H1 (cell line): Measurements from ENCODE around the gene ST8SIA2. TPM values are rescaled to one million over a fixed set of nuclear protein-coding genes. Genes with fewer than 3 reads are reported as not detected.

ENCODE experiments used
- CTCF ChIA-PET: fragments of 300-600 bp; sonication (Branson Sonifier 250); formaldehyde crosslinking; loops from one replicate; lab custom pipeline; 2021; ENCODE audit not compliant: partially characterized antibody; lab: Charles Lee
- POLR2A ChIA-PET: fragments of 300-600 bp; sonication (Branson Sonifier 250); formaldehyde crosslinking; loops from one replicate; lab custom pipeline; 2021; ENCODE audit warnings: inconsistent platforms; ENCODE audit not compliant: partially characterized antibody; lab: Charles Lee
- DNase-seq, 2 experiments: peaks; one replicate each; pipeline versions ENCODE4 v3.0.0 to v3.0.0-alpha.2; 2010 to 2022; ENCODE audit warnings: low spot score in 2 of 2, low read depth in 1 of 2, mixed read lengths in 1 of 2
- FAIRE-seq: peaks from 2 replicates; lab custom pipeline; 2011; peaks lifted over from hg19 to GRCh38; lab: Jason Lieb, UNC
- H2AFZ ChIP-seq: 2 replicates; pipeline ENCODE4 v1.8.1; 2012; ENCODE audit warnings: low read length, inconsistent platforms
- H2AK5ac ChIP-seq: 2 replicates; pipeline ENCODE4 v1.6.1; 2013; ENCODE audit warnings: low read depth, low read length
- H2BK120ac ChIP-seq: replicated peaks from 2 replicates; pipeline ENCODE3; 2013; ENCODE audit warnings: low read depth, low read length, inconsistent platforms
- H2BK12ac ChIP-seq: 2 replicates; pipeline ENCODE4 v1.6.1; 2013; ENCODE audit warnings: low read depth, low read length
- H2BK15ac ChIP-seq: 2 replicates; pipeline ENCODE4 v1.6.1; 2013; ENCODE audit warnings: low read length
- H2BK20ac ChIP-seq: 2 replicates; pipeline ENCODE4 v1.6.1; 2013; ENCODE audit warnings: low read length
- H2BK5ac ChIP-seq: 2 replicates; pipeline ENCODE4 v1.6.1; 2013; ENCODE audit warnings: low read depth, low read length
- H3K14ac ChIP-seq: 2 replicates; pipeline ENCODE4 v1.6.1; 2013; ENCODE audit warnings: inconsistent platforms; ENCODE audit not compliant: insufficient read length
- H3K18ac ChIP-seq: 2 replicates; pipeline ENCODE4 v1.6.1; 2013; ENCODE audit warnings: low read length; ENCODE audit errors: extremely low read depth
- H3K23ac ChIP-seq: 2 replicates; pipeline ENCODE4 v1.6.1; 2013; ENCODE audit warnings: inconsistent platforms; ENCODE audit not compliant: insufficient read length
- H3K23me2 ChIP-seq: 2 replicates; pipeline ENCODE4 v1.6.1; 2013; ENCODE audit warnings: low read depth, low read length
- H3K27ac ChIP-seq: 2 replicates; pipeline ENCODE4 v1.6.1; 2011; ENCODE audit warnings: low read depth, low read length, inconsistent platforms
- H3K27me3 ChIP-seq, 4 experiments: replicated peaks in 1 of 4; 1 replicate in 1 of 4; 2 replicates in 3 of 4; pipeline versions ENCODE4 v1.6.1 to v1.8.1; 2011 to 2013; ENCODE audit warnings: low read length in 3 of 4, mild to moderate bottlenecking in 3 of 4, inconsistent platforms in 2 of 4, mixed read lengths in 2 of 4, moderate library complexity in 1 of 4; ENCODE audit not compliant: control insufficient read depth in 3 of 4, insufficient read depth in 3 of 4; ENCODE audit errors: extremely low read depth in 1 of 4
- H3K36me3 ChIP-seq, 4 experiments: 2 replicates each; pipeline versions ENCODE4 v1.6.1 to v1.8.1; 2011 to 2013; ENCODE audit warnings: mild to moderate bottlenecking in 4 of 4, low read length in 3 of 4, moderate library complexity in 2 of 4, control low read depth in 1 of 4, inconsistent platforms in 1 of 4; ENCODE audit not compliant: insufficient read depth in 4 of 4, control insufficient read depth in 2 of 4
- H3K4ac ChIP-seq: replicated peaks from 2 replicates; pipeline ENCODE3; 2013; ENCODE audit warnings: low read length, low read depth, mixed read lengths, inconsistent platforms; ENCODE audit not compliant: insufficient read length
- H3K4me1 ChIP-seq, 4 experiments: replicated peaks in 1 of 4; 1 replicate in 1 of 4; 2 replicates in 3 of 4; pipeline versions ENCODE4 v1.6.1 to v1.8.1; 2011 to 2013; ENCODE audit warnings: low read length in 3 of 4, inconsistent platforms in 2 of 4, mixed read lengths in 1 of 4; ENCODE audit not compliant: insufficient read depth in 4 of 4, control insufficient read depth in 3 of 4
- H3K4me2 ChIP-seq, 2 experiments: 2 replicates each; pipeline versions ENCODE4 v1.6.1 to v1.8.1; 2011 to 2013; ENCODE audit warnings: low read depth in 2 of 2, low read length in 2 of 2, control low read depth in 1 of 2, inconsistent platforms in 1 of 2, mild to moderate bottlenecking in 1 of 2; ENCODE audit not compliant: insufficient read depth in 1 of 2
- H3K4me3 ChIP-seq, 4 experiments: fragments of 200-600, 300-600 bp in 1 of 4; sonication (generic), shearing (Covaris generic), sonication (Bioruptor Twin) in 1 of 4; 2 replicates each; pipeline versions ENCODE4 v1.5.1 to v1.8.1; 2011 to 2016; ENCODE audit warnings: low read length in 4 of 4, low read depth in 3 of 4, control low read depth in 2 of 4, inconsistent platforms in 2 of 4, mild to moderate bottlenecking in 2 of 4, mixed read lengths in 1 of 4, moderate library complexity in 1 of 4; ENCODE audit not compliant: insufficient read depth in 2 of 4; ENCODE audit errors: extremely low read depth in 1 of 4
- H3K56ac ChIP-seq: replicated peaks from 2 replicates; pipeline ENCODE3; 2013; ENCODE audit warnings: low read depth, mild to moderate bottlenecking, mixed read lengths, low read length, inconsistent platforms; ENCODE audit not compliant: insufficient read length
- H3K79me1 ChIP-seq: 2 replicates; pipeline ENCODE4 v1.6.1; 2013; ENCODE audit warnings: low read depth, low read length, control low read depth
- H3K79me2 ChIP-seq, 2 experiments: 2 replicates each; pipeline versions ENCODE4 v1.6.1 to v1.8.1; 2012 to 2013; ENCODE audit warnings: low read length in 2 of 2, mild to moderate bottlenecking in 2 of 2, inconsistent platforms in 1 of 2; ENCODE audit not compliant: insufficient read depth in 2 of 2, control insufficient read depth in 1 of 2
- H3K9ac ChIP-seq, 4 experiments: replicated peaks in 1 of 4; 1 replicate in 1 of 4; 2 replicates in 3 of 4; pipeline versions ENCODE4 v1.6.1 to v1.8.1; 2011 to 2013; ENCODE audit warnings: low read depth in 3 of 4, low read length in 3 of 4, control low read depth in 2 of 4, mild to moderate bottlenecking in 2 of 4, moderate library complexity in 2 of 4, inconsistent platforms in 1 of 4; ENCODE audit errors: extremely low read depth in 1 of 4
- H3K9me3 ChIP-seq, 2 experiments: 2 replicates each; pipeline versions ENCODE4 v1.6.1 to v1.8.1; 2012 to 2013; ENCODE audit warnings: mild to moderate bottlenecking in 2 of 2, moderate library complexity in 2 of 2, control low read depth in 1 of 2, inconsistent platforms in 1 of 2, low read depth in 1 of 2, low read length in 1 of 2, mixed read lengths in 1 of 2; ENCODE audit not compliant: insufficient read depth in 2 of 2
- H4K20me1 ChIP-seq, 2 experiments: replicated peaks in 1 of 2; 2 replicates each; pipeline versions ENCODE3 to v1.8.1; 2011 to 2013; ENCODE audit warnings: inconsistent platforms in 2 of 2, low read length in 2 of 2, mild to moderate bottlenecking in 1 of 2; ENCODE audit not compliant: insufficient read depth in 2 of 2, control insufficient read depth in 1 of 2
- H4K5ac ChIP-seq: 2 replicates; pipeline ENCODE4 v1.6.1; 2013; ENCODE audit warnings: low read length, low read depth, mixed read lengths, inconsistent platforms; ENCODE audit not compliant: insufficient read length
- H4K8ac ChIP-seq: 2 replicates; pipeline ENCODE4 v1.8.0; 2013; ENCODE audit warnings: mild to moderate bottlenecking, moderate library complexity, low read length, inconsistent platforms; ENCODE audit not compliant: insufficient read depth; ENCODE audit errors: extremely low read depth
- H4K91ac ChIP-seq: replicated peaks from 2 replicates; pipeline ENCODE3; 2013; ENCODE audit warnings: low read length, mixed read lengths, inconsistent platforms; ENCODE audit not compliant: insufficient read length
- CTCF ChIP-seq, 3 experiments: IDR thresholded peaks; 1 replicate in 2 of 3; 2 replicates in 1 of 3; pipeline versions ENCODE4 v1.5.1 to v1.6.1; 2011; ENCODE audit warnings: low read length in 3 of 3, mild to moderate bottlenecking in 3 of 3, inconsistent platforms in 2 of 3, low read depth in 1 of 3, moderate library complexity in 1 of 3; ENCODE audit not compliant: insufficient read depth in 1 of 3; ENCODE audit errors: control extremely low read depth in 1 of 3
- EGR1 ChIP-seq: IDR thresholded peaks from 2 replicates; pipeline ENCODE4 v1.6.1; 2011; ENCODE audit warnings: low read depth, low read length, borderline replicate concordance
- GABPA ChIP-seq: IDR thresholded peaks from 2 replicates; pipeline ENCODE4 v1.6.1; 2011; ENCODE audit warnings: mild to moderate bottlenecking, low read length, moderate library complexity, borderline replicate concordance; ENCODE audit not compliant: insufficient read depth
- HDAC2 ChIP-seq, 2 experiments: fragments of 300-600 bp in 1 of 2; sonication (generic) in 1 of 2; IDR thresholded peaks; 2 replicates each; pipeline ENCODE4 v1.6.1; 2011 to 2012; ENCODE audit warnings: low read depth in 2 of 2, low read length in 2 of 2, mild to moderate bottlenecking in 2 of 2, moderate library complexity in 2 of 2, borderline replicate concordance in 1 of 2, inconsistent platforms in 1 of 2
- NANOG ChIP-seq: IDR thresholded peaks from 2 replicates; pipeline ENCODE4 v1.6.1; 2011; ENCODE audit warnings: low read length, low read depth, mild to moderate bottlenecking, inconsistent platforms; ENCODE audit not compliant: insufficient read depth, poor library complexity, severe bottlenecking
- POLR2A ChIP-seq, 2 experiments: IDR thresholded peaks; 1 replicate in 1 of 2; 2 replicates in 1 of 2; pipeline ENCODE4 v1.6.1; 2011; ENCODE audit warnings: low read depth in 2 of 2, low read length in 2 of 2, mild to moderate bottlenecking in 2 of 2; ENCODE audit errors: control extremely low read depth in 1 of 2
- SAP30 ChIP-seq: fragments of 300-600 bp; sonication (generic); IDR thresholded peaks from 2 replicates; pipeline ENCODE4 v1.7.1; 2012; ENCODE audit warnings: low read length, moderate library complexity, mild to moderate bottlenecking, inconsistent platforms; ENCODE audit not compliant: insufficient read depth, insufficient replicate concordance
- SRF ChIP-seq: IDR thresholded peaks from 2 replicates; pipeline ENCODE4 v1.6.1; 2011; ENCODE audit warnings: mild to moderate bottlenecking, low read depth, low read length, moderate library complexity
- USF2 ChIP-seq: IDR thresholded peaks from 2 replicates; pipeline ENCODE4 v1.6.1; 2011; ENCODE audit warnings: low read length, improper control_type of control experiment
- YY1 ChIP-seq: IDR thresholded peaks from 2 replicates; pipeline ENCODE4 v1.6.1; 2011; ENCODE audit warnings: low read depth, mild to moderate bottlenecking, low read length
- WGBS, 2 experiments: shearing (Covaris generic) in 1 of 2; methylation state at CpG; one replicate each; pipeline versions ENCODE4 v1.1.6 to v1.1.7; 2013 to 2015; ENCODE audit warnings: low lambda C conversion rate in 2 of 2, mixed read lengths in 2 of 2, inconsistent platforms in 1 of 2, low coverage in 1 of 2, missing lambda C conversion rate in 1 of 2; ENCODE audit not compliant: insufficient replicate concordance in 2 of 2, insufficient coverage in 1 of 2, insufficient read length in 1 of 2; ENCODE audit errors: extremely low coverage in 1 of 2, missing lambda C conversion rate in 1 of 2; 5-methylcytosine and 5-hydroxymethylcytosine counted together
- polyA plus RNA-seq, 7 experiments: library from polyadenylated mRNA; depleted of rRNA in 3 of 7; stranded (reverse) in 5 of 7; unstranded in 2 of 7; fragments of >200 nt in 5 of 7; fragments of 200-250 nt in 2 of 7; gene quantifications; 1 replicate in 5 of 7; 2 replicates in 1 of 7; 4 replicates in 1 of 7; pipeline versions ENCODE4 v1.2.1 to v1.2.3, GENCODE V29; 2011 to 2013; ENCODE audit warnings: missing spikeins in 2 of 7, mixed read lengths in 2 of 7
- total RNA-seq: library from RNA; stranded (reverse); fragmentation: NEBNext Ultra II Directional; extraction: Animal tissue kit (Norgen Biotek cat#: 25700); gene quantifications from 2 replicates; pipeline ENCODE4 v1.2.1, GENCODE V29; 2021

The ST8SIA2 gene
- total and polyA plus RNA-seq, 2 of the 8 experiments (the other 6 are each of a cell fraction or from before 2014, with no cell fraction given), result 3.0 to 4.5 TPM

- H3K27me3 ChIP-seq, result no peaks in the 10 kb centered on the region
- no peak for TF ChIP-seq POLR2A (IDR thresholded peaks at IDR 0.05; ENCODE audit: control extremely low read depth in 1 of 2, low read depth in 2 of 2, low read length in 2 of 2)
- TF ChIP-seq EGR1, result no peak
- no peak for TF ChIP-seq HDAC2 (IDR thresholded peaks at IDR 0.05; ENCODE audit: borderline replicate concordance in 1 of 2, low read depth in 2 of 2, low read length in 2 of 2)
- TF ChIP-seq CTCF (IDR thresholded peaks at IDR 0.05; ENCODE audit: control extremely low read depth in 1 of 3, insufficient read depth in 1 of 3, low read depth in 1 of 3, low read length in 3 of 3), result no peak
- TF ChIP-seq GABPA, result no peak
- TF ChIP-seq NANOG, result no peak
- TF ChIP-seq SAP30, result no peak
- TF ChIP-seq USF2, result no peak
- TF ChIP-seq SRF, result no peak
- no peak for TF ChIP-seq YY1
These were observed 27.8 kb upstream of the ST8SIA2 start for GRCh38 chr15:92365906-92366305.

More at GRCh38 chr15:92365906-92366305, 27.8 kb upstream of the ST8SIA2 start:
- H3K79me2 ChIP-seq, result no peaks in the 10 kb centered on the region
- no peaks in the 10 kb centered on the region for H3K79me1 ChIP-seq
- no peak overlapping the region for H3K4me3 ChIP-seq
- no peak overlapping the region for H3K14ac ChIP-seq
- no peak overlapping the region for H2BK12ac ChIP-seq
- H3K36me3 ChIP-seq, result no peaks in the 10 kb centered on the region
- no peak overlapping the region for H4K8ac ChIP-seq
- no peak overlapping the region for H2BK120ac ChIP-seq
- no peak overlapping the region for H3K27ac ChIP-seq
- 79% methylated on average over 3 of the region's 3 CpGs; no CpG with 5 or more reads in 1 of the 2 experiments for WGBS, 2 experiments
- no peak overlapping the region for H2AFZ ChIP-seq
- no peak overlapping the region for H3K23ac ChIP-seq
- no peak overlapping the region for H2BK15ac ChIP-seq
- H3K4me1 ChIP-seq, result no peaks in the 10 kb centered on the region
- no peak for FAIRE-seq
- H3K18ac ChIP-seq, result no peak overlapping the region
- H3K9me3 ChIP-seq, result peaks cover 0 to 2% of the 10 kb centered on the region in 2 experiments; a peak in 1 of 4 replicates
- ChIA-PET POLR2A (interaction anchor here (0.9 kb wide), 1 partner anchor 29 kb away, joined by 3 read pairs; no protein-coding TSS in a partner anchor), CTCF (interaction anchor here (1.2 to 1.8 kb wide), 2 partner anchors 19 to 40 kb away, joined by 3 to 8 read pairs; no protein-coding TSS in a partner anchor)
- H4K20me1 ChIP-seq, result no peaks in the 10 kb centered on the region
- H4K91ac ChIP-seq, result no peak overlapping the region
- no peak overlapping the region for H3K4ac ChIP-seq
- H3K4me2 ChIP-seq, result no peak overlapping the region
- H3K56ac ChIP-seq, result no peak overlapping the region
- no peak overlapping the region for H4K5ac ChIP-seq
- H3K23me2 ChIP-seq, result no peaks in the 10 kb centered on the region
- H2BK5ac ChIP-seq, result no peak overlapping the region
- no peak overlapping the region for H3K9ac ChIP-seq
- no peak overlapping the region for H2AK5ac ChIP-seq
- H2BK20ac ChIP-seq, result no peak overlapping the region
- DNase-seq, result no peak
